HG02884 (cell line): Measurements from ENCODE around the gene SLC2A1.

Source experiments
- ATAC-seq: cut with Tn5 transposase; IDR thresholded peaks from one replicate; pipeline ENCODE4 v1.9.1; 2021; ENCODE audit warnings: mild to moderate bottlenecking, moderate library complexity; ENCODE audit not compliant: unreplicated experiment

The SLC2A1 gene

GRCh38 chr1:42960566-42961311 is 2.1 kb upstream of the SLC2A1 start:
- no peak for ATAC-seq

GRCh38 chr1:42960122-42960390 is 1.4 kb upstream of the SLC2A1 start:
- ATAC-seq, result no peak

DNA sequence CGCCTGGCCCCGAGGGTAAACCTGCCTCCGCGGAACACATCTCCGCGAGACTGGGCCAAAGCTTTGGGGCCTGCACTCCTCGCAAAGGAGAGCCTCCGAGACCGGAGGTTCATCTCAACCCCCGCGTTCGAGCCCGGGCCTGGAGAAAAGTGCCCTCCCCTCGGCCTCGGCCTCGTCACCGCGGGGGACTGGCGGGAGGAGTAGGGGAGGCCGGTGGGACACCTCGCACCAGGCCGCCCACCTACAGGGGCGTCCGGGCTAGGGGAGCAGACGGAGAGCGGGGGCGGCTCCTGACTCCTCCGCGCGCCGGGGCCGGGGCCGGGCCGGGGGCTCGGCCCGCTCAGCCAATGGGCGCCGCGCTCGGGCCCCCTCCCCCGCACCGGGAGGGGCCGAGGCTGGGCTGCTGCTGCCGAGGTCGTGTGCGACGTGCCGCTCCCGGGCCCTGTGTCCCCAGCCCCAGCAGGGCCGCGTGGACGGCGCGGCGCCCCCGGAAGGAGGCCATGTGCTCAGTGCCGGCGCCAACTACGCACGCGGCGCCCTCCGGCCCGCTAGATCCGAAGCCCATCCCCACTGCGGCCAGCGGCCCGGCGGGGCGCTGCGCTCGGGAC is 684 bp downstream of the SLC2A1 start:
- ATAC-seq, result peak; percentile 53

- ATAC-seq, result no peak
These were observed 1.3 kb downstream of the SLC2A1 start for GRCh38 chr1:42957229-42957879.

- no peak for ATAC-seq
These were observed 1.9 kb downstream of the SLC2A1 start for GRCh38 chr1:42956739-42957138.

DNA sequence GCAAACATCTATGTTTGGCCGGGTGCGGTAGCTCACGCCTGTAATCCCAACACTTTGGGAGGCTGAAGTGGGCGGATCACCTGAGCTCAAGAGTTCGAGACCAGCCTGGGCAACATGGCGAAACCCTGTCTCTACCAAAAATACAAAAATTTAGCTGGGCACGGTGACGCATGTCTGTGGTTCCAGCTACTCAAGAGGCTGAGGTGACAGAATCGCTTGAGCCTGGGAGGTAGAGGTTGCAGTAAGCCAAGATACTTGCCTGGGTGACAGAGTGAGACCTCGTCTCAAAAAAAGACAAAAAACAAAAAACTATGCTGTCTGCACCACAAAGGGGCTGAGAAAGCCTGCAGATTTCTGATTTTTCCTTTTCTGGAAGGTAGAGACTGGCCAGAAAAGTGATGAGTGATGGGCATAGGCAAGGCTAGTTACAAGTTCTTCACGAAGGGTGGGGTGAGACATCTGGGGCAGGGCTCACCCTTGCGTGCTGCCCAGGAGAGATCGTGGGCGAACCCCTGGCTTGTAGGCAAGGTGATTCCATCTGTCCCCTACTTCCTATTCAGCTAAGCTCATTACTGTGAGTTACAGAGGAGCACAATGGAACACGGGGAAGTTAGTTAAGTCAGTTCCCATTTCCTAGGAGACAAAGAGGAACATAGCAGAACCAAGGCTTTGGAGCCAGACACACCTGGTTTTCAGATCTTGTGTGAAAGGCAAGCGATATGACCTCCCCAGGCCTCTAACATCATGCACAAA is 3.2 kb downstream of the SLC2A1 start:
- no peak for ATAC-seq

GRCh38 chr1:42953182-42954180 is 5.2 kb downstream of the SLC2A1 start:
- no peak for ATAC-seq

DNA sequence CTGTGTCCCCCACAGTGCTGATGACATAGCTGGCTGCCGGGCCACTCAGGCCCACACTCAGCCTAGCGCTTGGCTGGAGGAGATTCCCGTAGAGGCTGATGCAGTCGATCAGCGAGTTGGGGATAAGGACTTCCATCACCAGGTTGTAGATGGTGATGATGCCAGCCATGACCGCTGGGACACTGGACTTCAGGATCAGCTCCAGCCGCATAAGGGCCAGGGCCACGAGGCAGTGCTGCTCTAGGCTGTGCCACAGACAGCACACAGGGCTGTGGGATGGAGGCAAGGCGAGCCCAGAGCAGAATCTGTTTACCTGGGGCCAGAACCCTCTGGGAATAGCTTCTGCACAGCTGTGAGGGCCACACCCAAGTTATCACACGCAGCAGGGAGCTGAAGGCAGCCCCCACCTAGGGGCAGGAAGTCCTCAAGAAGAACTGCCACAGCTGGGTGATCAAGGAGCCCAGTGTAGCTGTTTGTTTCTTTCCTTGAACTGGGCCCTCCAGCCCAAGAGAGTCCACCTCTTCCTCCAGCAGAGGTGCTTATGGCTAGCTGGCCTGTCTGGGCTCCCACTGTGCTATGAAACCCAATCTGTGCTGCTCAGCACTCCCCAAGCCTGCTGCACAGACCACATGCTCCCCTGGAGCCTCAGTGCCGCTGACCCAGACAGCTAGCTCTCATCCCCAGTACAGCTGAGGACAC is 6.2 kb downstream of the SLC2A1 start:
- no peak for ATAC-seq

DNA sequence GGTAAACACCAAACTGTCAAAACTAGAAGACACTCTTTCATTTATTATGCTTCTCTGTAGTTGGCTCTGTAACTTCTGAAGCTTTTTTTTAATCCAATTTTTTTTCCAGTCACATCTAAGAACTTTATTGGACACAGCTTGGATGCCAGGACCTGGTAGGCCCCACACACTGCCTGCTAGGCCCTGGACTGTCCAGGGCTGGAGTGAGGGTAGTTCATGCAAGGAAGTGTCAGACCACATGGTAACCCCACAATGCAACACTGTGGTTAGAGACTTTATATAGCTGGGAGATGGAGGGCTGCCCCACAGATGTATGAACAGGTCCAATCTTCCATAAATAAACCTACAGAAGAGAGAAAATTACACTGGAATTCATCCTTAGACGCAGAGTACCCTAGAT is 7.1 kb downstream of the SLC2A1 start:
- no peak for ATAC-seq

DNA sequence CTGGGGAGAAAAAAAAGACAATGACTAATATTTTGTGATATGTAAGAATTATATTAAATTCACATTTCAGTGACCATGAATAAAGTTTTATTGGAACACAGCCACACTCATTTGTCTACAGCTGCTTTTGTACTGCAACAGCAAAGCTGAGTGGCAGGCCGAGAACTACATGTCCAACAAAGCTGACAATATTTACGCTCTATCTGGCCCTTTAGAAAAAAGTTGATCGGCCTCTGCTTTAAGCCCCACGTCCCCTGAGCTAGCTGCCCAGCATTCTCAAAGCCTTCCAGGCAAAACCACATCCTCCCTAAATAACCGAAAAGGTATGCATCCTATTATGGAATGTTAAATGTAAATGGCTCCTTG is 8.6 kb downstream of the SLC2A1 start:
- no peak for ATAC-seq

- ATAC-seq, result no peak
These were observed 9.2 kb downstream of the SLC2A1 start for GRCh38 chr1:42949312-42950115.

- ATAC-seq, result no peak
These were observed 10.5 kb downstream of the SLC2A1 start for GRCh38 chr1:42947965-42948732.

- ATAC-seq, result no peak
These were observed 11.6 kb downstream of the SLC2A1 start for GRCh38 chr1:42947117-42947516.

GRCh38 chr1:42946120-42946898 is 12.4 kb downstream of the SLC2A1 start:
- no peak for ATAC-seq

DNA sequence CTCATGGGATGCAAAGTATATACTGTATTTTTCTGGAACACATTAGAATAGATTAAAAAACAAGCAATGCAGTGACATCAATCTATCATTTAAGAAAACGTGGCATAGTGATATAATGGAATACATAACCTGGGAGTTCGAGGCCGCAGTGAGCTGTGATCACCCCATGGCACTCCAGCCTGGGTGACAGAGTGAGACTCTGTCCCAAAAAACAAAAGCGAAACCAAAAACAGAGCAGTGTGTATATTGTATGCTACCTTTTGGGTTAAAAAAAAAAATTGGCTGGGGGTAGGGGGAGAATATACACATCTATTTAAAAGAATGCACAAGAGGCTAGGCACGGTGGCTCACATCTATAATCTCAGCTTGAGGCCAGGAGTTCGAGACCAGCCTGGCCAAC is 13.5 kb downstream of the SLC2A1 start:
- ATAC-seq, result no peak

DNA sequence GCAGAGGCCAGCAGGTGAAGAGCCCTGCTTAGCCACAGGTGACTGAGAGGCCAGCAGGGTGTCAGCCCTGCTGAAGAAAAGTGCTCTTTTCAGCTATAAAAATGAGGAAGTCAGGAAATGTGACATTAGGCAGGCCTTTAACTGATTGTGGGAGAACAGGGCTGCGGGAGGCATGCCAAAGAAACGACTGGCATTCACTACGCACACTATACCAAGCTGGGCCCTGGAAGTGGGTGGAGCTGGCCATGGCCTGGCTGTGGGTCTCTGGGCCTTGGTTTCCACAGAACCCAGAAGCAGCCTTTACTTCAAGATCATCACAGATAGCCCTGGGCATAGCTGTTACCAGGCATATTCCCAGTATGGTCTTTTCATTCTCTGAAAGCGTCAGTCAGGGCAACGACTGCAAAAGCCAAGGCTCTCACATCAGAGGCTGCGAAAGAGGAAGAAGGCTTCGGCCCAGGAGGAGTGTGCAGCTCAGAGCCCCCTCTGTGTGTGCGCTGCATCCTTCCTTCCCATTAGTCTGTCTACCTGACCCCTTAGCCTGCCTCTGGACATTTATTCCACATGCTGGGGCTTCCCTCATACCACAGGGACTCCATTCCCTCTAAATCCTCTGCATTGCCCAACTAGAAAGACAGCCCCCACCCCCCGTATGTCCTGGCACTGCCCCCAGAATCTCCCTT is 14.3 kb downstream of the SLC2A1 start:
- no peak for ATAC-seq

GRCh38 chr1:42943728-42944127 is 14.9 kb downstream of the SLC2A1 start:
- no peak for ATAC-seq
